ENCODE results near the gene AGT.

DNA sequence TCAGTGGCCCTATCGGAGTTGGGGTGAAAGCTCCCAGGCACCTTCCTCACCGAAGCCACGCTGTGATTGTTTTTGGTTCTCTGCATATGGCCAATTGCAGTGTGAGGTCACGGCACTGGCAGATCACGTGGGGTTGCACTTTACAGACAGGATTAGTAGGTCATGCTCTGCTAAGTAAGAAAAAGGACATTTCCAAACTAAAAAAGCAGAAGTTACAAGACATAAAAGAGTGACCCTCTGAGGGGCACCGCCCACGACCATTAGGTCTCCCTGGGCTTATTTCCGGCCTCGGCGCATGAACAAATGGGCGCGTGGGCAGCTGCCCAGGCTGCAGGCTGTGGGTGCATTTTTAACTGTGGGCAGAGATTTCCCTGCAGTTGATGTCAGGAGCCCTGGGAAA lies 35.2 kb upstream of the AGT start:
- TF ChIP-seq, protein P1, sequence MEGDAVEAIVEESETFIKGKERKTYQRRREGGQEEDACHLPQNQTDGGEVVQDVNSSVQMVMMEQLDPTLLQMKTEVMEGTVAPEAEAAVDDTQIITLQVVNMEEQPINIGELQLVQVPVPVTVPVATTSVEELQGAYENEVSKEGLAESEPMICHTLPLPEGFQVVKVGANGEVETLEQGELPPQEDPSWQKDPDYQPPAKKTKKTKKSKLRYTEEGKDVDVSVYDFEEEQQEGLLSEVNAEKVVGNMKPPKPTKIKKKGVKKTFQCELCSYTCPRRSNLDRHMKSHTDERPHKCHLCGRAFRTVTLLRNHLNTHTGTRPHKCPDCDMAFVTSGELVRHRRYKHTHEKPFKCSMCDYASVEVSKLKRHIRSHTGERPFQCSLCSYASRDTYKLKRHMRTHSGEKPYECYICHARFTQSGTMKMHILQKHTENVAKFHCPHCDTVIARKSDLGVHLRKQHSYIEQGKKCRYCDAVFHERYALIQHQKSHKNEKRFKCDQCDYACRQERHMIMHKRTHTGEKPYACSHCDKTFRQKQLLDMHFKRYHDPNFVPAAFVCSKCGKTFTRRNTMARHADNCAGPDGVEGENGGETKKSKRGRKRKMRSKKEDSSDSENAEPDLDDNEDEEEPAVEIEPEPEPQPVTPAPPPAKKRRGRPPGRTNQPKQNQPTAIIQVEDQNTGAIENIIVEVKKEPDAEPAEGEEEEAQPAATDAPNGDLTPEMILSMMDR (IDR thresholded peaks at IDR 0.05), result no peak
- no peak for TF ChIP-seq POLR2AphosphoS5 (IDR thresholded peaks at IDR 0.05)
- TF ChIP-seq POLR2A (IDR thresholded peaks at IDR 0.05), result no peak

Data from gastroesophageal sphincter (tissue), 3 donors.